ENCODE data around the gene MUC5AC.
A peak's percentile ranks its signal among the peaks of the same experiment; 100 is the strongest.

The MUC5AC gene

GRCh38 chr11:1197886-1198560, 40.3 kb downstream of the MUC5AC start:
- DNase-seq: no peak

GRCh38 chr11:1198561-1199240, 40.9 kb downstream of the MUC5AC start:
- DNase-seq: no peak

- no peak for DNase-seq
Observed at GRCh38 chr11:1199241-1199750, 41.5 kb downstream of the MUC5AC start.

- no peak for DNase-seq
Observed at GRCh38 chr11:1199751-1200610, 42.2 kb downstream of the MUC5AC start.

- DNase-seq: no peak
Observed at GRCh38 chr11:1200611-1201191, 42.9 kb downstream of the MUC5AC start.

DNA sequence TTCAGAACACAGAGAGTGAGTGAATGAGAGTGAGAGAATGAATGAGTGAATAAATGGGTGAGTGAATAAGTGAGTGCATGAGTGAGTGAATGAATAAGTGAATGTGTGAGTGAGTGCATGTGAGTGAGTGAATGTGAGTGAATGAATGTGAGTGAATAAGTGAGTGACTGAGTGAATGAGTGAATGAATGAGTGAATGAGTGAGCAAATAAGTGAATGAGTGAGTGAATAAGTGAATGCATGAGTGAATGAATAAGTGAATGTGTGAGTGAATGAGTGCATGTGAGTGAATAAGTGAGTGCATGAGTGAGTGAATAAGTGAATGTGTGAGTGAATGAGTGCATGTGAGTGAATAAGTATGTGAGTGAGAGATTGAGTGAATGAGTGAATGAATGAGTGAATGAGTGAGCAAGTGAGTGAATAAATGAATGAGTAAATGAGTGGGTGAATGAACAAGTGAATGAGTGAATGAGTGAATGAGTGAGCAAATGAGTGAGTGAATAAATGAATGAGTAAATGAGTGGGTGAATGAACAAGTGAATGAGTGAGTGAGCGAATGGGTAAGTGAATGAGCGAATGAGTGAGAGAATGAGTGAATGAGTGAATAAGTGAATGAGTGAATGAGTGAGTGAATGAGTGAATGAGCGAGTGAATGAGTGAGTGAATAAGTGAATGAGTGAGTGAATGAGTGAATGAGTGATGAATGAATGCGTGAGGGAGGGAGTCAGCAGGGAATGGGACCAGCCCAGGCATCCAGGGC, 43.8 kb downstream of the MUC5AC start:
- no peak for DNase-seq

GRCh38 chr11:1202154-1202775, 44.5 kb downstream of the MUC5AC start:
- DNase-seq: no peak

DNA sequence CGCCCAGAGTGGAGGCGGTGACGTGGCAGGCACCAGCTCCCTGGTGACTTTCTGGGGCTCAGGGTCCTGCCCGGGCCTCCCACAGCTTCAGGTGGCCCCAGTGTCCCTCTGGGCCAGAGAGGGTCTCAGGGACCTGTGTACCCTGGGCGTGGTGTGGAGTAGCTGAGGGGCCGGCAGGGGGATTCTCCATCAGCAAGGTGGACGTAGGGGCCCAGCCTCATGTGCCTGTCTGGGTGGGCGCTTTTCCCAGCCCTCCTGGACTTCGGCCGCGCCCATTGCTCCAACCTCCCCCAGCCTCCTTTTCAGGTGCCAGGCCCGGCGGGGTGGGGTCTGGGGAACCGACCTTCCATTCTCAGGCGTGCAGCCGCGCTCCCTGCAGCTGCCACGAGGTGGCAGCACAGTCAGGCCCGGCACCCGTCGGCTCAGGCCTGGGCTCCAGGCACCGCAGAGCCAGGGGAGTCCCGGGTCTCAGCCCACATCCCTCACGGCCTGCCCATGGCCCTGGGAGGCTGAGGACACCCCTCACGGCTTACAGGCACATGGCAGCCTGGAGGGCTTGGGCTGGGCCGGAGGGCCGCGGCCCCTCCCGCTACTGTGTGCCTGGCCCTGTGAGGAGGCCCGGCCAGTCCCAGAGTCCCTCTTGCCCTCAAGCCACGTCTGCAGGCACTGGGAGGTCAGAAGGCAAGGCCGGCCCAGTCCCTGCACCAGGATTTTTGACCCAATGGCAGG, 45.2 kb downstream of the MUC5AC start:
- peak; percentile 32 for DNase-seq

DNA sequence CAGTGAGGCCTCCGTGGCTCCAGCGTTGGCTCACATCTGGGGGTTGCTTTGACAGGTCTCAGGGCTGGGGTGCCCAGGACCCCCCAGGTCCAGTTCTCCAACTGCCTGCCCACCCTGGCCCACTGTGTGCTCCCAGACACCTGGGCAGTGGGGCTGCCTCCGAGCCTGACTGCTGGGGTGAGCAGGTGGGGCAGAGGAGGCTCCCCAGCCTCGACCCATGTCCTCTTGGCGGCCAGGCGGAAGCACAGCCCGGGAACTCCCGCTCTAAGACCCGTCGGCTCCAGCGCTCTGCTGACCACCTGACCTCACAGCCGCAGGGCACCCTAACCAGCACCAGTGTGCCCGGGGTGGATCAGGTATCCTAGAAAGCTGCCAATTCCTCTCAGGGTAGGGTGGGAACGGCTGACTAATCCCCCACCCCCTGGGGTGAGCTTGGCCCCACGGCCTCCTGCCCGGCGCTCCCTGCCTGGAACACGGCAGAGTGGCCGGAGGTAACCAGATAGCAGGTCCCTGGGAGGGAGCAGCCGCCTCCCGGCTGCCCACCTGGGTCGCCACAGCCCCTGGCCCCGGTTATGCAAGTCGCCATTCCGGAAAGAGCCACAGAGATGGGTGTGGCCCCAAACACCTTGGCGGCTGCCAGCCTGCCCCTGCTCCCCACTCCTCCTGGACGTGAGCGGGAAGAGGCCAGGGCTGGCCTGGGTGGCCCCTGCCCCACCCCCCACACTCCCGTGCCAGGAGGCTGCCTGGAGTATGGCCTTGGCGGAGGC, 45.9 kb downstream of the MUC5AC start:
- DNase-seq: no peak

DNA sequence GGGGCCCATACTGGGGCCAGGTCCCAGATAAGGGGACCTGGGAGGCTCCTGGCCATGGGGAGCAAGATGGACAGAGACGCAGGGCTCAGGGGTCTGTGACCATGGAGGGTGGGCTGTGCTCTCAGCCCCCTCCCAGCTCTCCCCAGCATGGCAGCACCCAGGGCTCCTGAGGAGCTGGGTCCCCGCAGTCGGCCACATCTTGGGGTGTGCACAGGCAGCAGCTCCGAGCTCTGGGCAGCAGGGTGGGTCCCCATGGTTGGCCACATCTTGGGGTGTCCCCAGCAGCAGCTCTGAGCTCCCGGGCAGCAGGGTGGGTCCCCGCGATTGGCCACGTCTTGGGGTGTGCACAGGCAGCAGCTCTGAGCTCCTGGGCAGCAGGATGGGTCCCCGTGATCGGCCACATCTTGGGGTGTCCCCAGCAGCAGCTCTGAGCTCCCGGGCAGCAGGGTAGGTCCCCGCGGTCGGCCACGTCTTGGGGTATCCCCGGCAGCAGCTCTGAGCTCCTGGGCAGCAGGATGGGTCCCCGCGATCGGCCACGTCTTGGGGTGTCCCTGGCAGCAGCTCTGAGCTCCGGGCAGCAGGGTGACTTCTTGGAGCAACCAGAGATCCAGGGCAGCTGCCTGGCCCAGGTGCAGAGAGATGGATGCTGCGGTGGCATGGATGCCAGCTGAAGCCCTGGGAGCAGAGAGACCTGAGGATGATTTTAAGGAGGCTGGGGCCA, 46.8 kb downstream of the MUC5AC start:
- DNase-seq: no peak

- DNase-seq: no peak
Observed at GRCh38 chr11:1205121-1205986, 47.6 kb downstream of the MUC5AC start.

DNA sequence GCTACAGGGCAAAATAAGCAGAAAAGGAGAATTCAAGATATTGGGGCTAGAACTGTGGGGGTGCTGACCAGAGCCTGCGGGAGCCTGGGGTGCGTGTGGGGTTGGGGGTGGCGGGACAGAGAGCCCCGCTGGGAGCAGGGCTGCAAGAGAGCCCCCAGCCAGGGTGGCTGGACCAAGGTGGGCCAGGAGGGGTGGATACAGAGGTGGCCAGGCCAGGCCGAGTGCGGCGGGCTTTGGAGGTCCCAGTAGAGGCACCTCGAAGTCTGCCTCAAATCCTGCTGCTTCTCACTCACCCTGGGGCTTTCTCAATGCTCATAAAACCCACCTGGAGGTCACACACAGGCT, 48.2 kb downstream of the MUC5AC start:
- no peak for DNase-seq

- DNase-seq: no peak
Observed at GRCh38 chr11:1206391-1207271, 48.9 kb downstream of the MUC5AC start.

DNA sequence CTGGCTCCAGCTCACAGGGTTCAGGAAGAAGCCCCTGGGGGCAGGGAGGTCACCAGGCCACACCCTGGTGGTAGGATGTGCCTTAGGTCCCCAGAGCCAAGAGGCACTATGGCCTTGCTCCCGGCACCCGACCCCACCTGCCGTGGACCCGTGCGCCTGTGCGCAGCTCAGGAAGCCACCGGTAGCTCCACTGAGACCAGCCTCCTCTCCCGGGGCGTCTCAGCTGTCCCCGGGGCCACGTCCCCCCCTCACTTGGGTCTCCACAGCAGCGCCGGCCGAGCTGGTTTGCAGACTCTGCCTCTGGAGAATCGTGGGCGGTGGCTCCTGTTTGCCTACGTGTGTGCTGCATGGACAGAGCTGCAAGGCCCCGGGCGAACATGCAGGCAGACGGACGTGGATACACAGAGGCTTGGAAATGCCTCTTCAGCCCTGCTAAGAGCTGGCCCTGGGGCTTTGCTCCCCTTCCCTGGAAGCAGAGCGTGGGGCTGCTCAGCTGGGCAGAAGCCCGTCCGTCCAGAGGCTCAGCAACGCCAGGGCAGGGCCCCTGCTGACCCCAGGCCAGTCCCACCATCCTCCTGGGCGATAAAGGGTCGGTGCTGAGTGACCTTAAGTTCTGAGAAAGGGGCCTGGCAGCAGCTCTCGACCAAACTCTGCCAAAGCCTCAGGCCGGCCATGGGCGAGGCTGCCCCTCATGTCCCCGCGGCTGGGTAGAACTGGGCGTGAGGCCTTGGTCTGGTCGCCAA, 49.8 kb downstream of the MUC5AC start:
- no peak for DNase-seq

DNA sequence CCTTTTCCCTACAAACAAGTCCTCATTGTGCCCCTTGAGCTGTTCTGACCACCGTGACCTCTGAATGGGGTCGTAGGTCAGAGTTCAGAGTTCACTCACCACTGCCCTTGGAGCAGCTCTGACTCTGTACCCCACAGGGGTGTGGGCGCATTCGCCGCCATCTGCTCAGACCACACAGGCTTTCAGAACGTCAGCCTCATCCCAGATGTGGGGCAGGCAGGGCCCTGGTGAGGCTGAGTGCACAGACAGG, 50.3 kb downstream of the MUC5AC start:
- no peak for DNase-seq

DNA sequence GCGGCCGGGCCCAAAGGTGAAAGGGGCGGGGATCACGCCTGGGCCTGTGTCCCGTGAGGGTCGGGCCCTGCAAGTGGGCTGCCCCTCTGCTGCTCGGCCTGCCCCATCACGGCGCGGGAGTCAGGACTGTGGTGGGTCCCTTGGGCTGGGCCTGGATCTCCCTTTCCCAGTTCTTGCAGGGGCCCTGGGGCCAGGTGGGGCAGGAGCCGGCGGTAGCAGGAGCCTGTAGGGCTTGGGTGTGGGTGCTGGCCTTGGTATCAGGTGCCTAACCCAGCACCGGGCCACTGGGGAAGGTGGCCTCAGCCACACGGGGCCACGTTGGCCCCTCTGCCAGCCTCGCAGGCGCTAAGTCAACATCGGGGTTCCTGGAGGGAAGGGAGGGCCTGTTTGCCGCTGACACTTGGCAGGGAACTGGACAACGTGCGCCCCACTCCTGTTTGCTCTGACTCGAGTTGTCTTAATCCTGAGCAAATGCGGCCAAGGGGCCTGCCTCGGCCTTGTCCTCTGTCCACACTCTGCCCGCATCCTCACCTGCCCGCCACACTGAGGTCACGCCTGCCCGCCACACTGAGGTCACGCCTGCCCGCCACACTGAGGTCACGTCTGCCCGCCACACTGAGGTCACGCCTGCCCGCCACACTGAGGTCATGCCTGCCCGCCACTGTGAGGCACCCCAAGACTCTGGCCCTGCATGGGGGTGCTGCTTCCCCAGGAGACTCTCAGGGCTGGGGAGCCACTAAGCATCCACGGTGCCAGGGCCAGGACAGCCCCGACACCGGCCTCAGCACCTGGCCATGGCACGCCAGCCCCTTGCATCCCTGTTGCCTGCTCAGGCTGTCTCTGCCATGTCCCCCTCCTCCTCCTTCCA, 50.9 kb downstream of the MUC5AC start:
- DNase-seq: no peak

Data from activated gamma-delta T cell (primary cell).